OCI-LY1 (cell line): ENCODE results near the gene ARHGAP21.

ENCODE experiments used
- CTCF ChIP-seq: fragments of 200-600 bp; sonication (generic), shearing (Covaris generic); IDR thresholded peaks from 2 replicates; pipeline ENCODE4 v1.5.1; 2017; ENCODE audit warnings: mild to moderate bottlenecking, antibody characterized with exemption, low read length, moderate library complexity, mixed read lengths
- EZH2 ChIP-seq: fragments of 200-600 bp; sonication (generic), shearing (Covaris generic); IDR thresholded peaks from 2 replicates; pipeline ENCODE4 v1.8.0; 2017; ENCODE audit warnings: borderline replicate concordance, mixed run types, mild to moderate bottlenecking, antibody characterized with exemption, low read length, moderate library complexity, mixed read lengths

- no peak for TF ChIP-seq CTCF
- no peak for TF ChIP-seq EZH2
These were observed 189.7 kb downstream of the ARHGAP21 start for GRCh38 chr10:24533981-24534380.
